HCT116 (cell line): Measurements from ENCODE around the gene WNT3A.
"Not testable (repeated sequence)": the region's sequence is repeated elsewhere in the genome, so short reads cannot be mapped to it uniquely, and the experiment has no call there.

Experiments
- CBX3 ChIP-seq: IDR thresholded peaks from 2 replicates; pipeline ENCODE4 v1.6.1; 2012; ENCODE audit warnings: low read depth
- CEBPB ChIP-seq: IDR thresholded peaks from 2 replicates; pipeline ENCODE4 v1.6.1; 2012; ENCODE audit warnings: low read depth
- CTCF ChIP-seq, 3 experiments: fragments of 200-600 bp in 1 of 3; sonication (generic) in 1 of 3; IDR thresholded peaks in 2 of 3; conservative IDR thresholded peaks in 1 of 3; 2 replicates each; pipeline ENCODE4 v1.5.1; 2012 to 2017; ENCODE audit warnings: low read depth in 2 of 3, low read length in 2 of 3, antibody characterized with exemption in 1 of 3, borderline replicate concordance in 1 of 3, control low read depth in 1 of 3, mild to moderate bottlenecking in 1 of 3, mixed read lengths in 1 of 3, mixed run types in 1 of 3, moderate library complexity in 1 of 3; ENCODE audit not compliant: insufficient read depth in 1 of 3
- EGR1 ChIP-seq: IDR thresholded peaks from 2 replicates; pipeline ENCODE4 v1.6.1; 2012; ENCODE audit warnings: low read depth
- ELF1 ChIP-seq: IDR thresholded peaks from 2 replicates; pipeline ENCODE4 v1.6.1; 2012; ENCODE audit warnings: low read depth, borderline replicate concordance
- EZH2 ChIP-seq: fragments of 200-600 bp; sonication (generic); IDR thresholded peaks from 2 replicates; pipeline ENCODE4 v1.6.1; 2017; ENCODE audit warnings: antibody characterized with exemption, mixed run types
- FOSL1 ChIP-seq: IDR thresholded peaks from 2 replicates; pipeline ENCODE4 v1.6.1; 2012; ENCODE audit warnings: low read depth
- POLR2A ChIP-seq: IDR thresholded peaks from 2 replicates; pipeline ENCODE4 v1.7.0; 2011; ENCODE audit warnings: borderline replicate concordance; ENCODE audit not compliant: insufficient read depth, insufficient read length; ENCODE audit errors: extremely low read depth
- POLR2AphosphoS5 ChIP-seq: IDR thresholded peaks from 2 replicates; pipeline ENCODE4 v1.6.1; 2011; ENCODE audit warnings: mild to moderate bottlenecking, low read depth, low read length, moderate library complexity
- RAD21 ChIP-seq: IDR thresholded peaks from 2 replicates; pipeline ENCODE4 v1.6.1; 2012; ENCODE audit warnings: low read depth, mild to moderate bottlenecking
- SIN3A ChIP-seq: IDR thresholded peaks from 2 replicates; pipeline ENCODE4 v1.6.1; 2012; ENCODE audit warnings: low read depth
- SRF ChIP-seq: IDR thresholded peaks from 2 replicates; pipeline ENCODE4 v1.6.1; 2012; ENCODE audit warnings: low read depth
- TCF7L2 ChIP-seq: IDR thresholded peaks from 2 replicates; pipeline ENCODE4 v1.7.0; 2011; ENCODE audit warnings: borderline replicate concordance, inconsistent platforms; ENCODE audit not compliant: insufficient read depth, insufficient read length; ENCODE audit errors: extremely low read depth
- TF ChIP-seq, protein P1 (sequence below): IDR thresholded peaks from 2 replicates; pipeline ENCODE4 v1.6.1; 2012

GRCh38 chr1:228019722-228020083, 12.9 kb downstream of the WNT3A start:
- TF ChIP-seq CEBPB; POLR2AphosphoS5; CTCF (IDR thresholded peaks at IDR 0.05 in 2 of 3, conservative IDR thresholded peaks at IDR 0.05 in 1 of 3; ENCODE audit: borderline replicate concordance in 1 of 3, insufficient read depth in 1 of 3, low read depth in 2 of 3, low read length in 2 of 3); RAD21; POLR2A; EZH2; SIN3A; EGR1; FOSL1; CBX3; TCF7L2; SRF; ELF1: not testable (repeated sequence)
- TF ChIP-seq, protein P1, sequence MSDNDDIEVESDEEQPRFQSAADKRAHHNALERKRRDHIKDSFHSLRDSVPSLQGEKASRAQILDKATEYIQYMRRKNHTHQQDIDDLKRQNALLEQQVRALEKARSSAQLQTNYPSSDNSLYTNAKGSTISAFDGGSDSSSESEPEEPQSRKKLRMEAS: not testable (repeated sequence)
